H1 (cell line): ENCODE data around the gene ST6GALNAC4. TPM values are rescaled to one million over a fixed set of nuclear protein-coding genes. Genes with fewer than 3 reads are reported as not detected.

Experiments
- CTCF ChIA-PET: fragments of 300-600 bp; sonication (Branson Sonifier 250); formaldehyde crosslinking; loops from one replicate; lab custom pipeline; 2021; ENCODE audit not compliant: partially characterized antibody; lab: Charles Lee
- POLR2A ChIA-PET: fragments of 300-600 bp; sonication (Branson Sonifier 250); formaldehyde crosslinking; loops from one replicate; lab custom pipeline; 2021; ENCODE audit warnings: inconsistent platforms; ENCODE audit not compliant: partially characterized antibody; lab: Charles Lee
- DNase-seq, 2 experiments: peaks; one replicate each; pipeline versions ENCODE4 v3.0.0 to v3.0.0-alpha.2; 2010 to 2022; ENCODE audit warnings: low spot score in 2 of 2, low read depth in 1 of 2, mixed read lengths in 1 of 2
- FAIRE-seq: peaks from 2 replicates; lab custom pipeline; 2011; peaks lifted over from hg19 to GRCh38; lab: Jason Lieb, UNC
- H2AFZ ChIP-seq: 2 replicates; pipeline ENCODE4 v1.8.1; 2012; ENCODE audit warnings: low read length, inconsistent platforms
- H2AK5ac ChIP-seq: 2 replicates; pipeline ENCODE4 v1.6.1; 2013; ENCODE audit warnings: low read depth, low read length
- H2BK120ac ChIP-seq: replicated peaks from 2 replicates; pipeline ENCODE3; 2013; ENCODE audit warnings: low read depth, low read length, inconsistent platforms
- H2BK12ac ChIP-seq: 2 replicates; pipeline ENCODE4 v1.6.1; 2013; ENCODE audit warnings: low read depth, low read length
- H2BK15ac ChIP-seq: 2 replicates; pipeline ENCODE4 v1.6.1; 2013; ENCODE audit warnings: low read length
- H2BK20ac ChIP-seq: 2 replicates; pipeline ENCODE4 v1.6.1; 2013; ENCODE audit warnings: low read length
- H2BK5ac ChIP-seq: 2 replicates; pipeline ENCODE4 v1.6.1; 2013; ENCODE audit warnings: low read depth, low read length
- H3K14ac ChIP-seq: 2 replicates; pipeline ENCODE4 v1.6.1; 2013; ENCODE audit warnings: inconsistent platforms; ENCODE audit not compliant: insufficient read length
- H3K18ac ChIP-seq: 2 replicates; pipeline ENCODE4 v1.6.1; 2013; ENCODE audit warnings: low read length; ENCODE audit errors: extremely low read depth
- H3K23ac ChIP-seq: 2 replicates; pipeline ENCODE4 v1.6.1; 2013; ENCODE audit warnings: inconsistent platforms; ENCODE audit not compliant: insufficient read length
- H3K23me2 ChIP-seq: 2 replicates; pipeline ENCODE4 v1.6.1; 2013; ENCODE audit warnings: low read depth, low read length
- H3K27ac ChIP-seq: 2 replicates; pipeline ENCODE4 v1.6.1; 2011; ENCODE audit warnings: low read depth, low read length, inconsistent platforms
- H3K27me3 ChIP-seq, 4 experiments: replicated peaks in 1 of 4; 1 replicate in 1 of 4; 2 replicates in 3 of 4; pipeline versions ENCODE4 v1.6.1 to v1.8.1; 2011 to 2013; ENCODE audit warnings: low read length in 3 of 4, mild to moderate bottlenecking in 3 of 4, inconsistent platforms in 2 of 4, mixed read lengths in 2 of 4, moderate library complexity in 1 of 4; ENCODE audit not compliant: control insufficient read depth in 3 of 4, insufficient read depth in 3 of 4; ENCODE audit errors: extremely low read depth in 1 of 4
- H3K36me3 ChIP-seq, 4 experiments: 2 replicates each; pipeline versions ENCODE4 v1.6.1 to v1.8.1; 2011 to 2013; ENCODE audit warnings: mild to moderate bottlenecking in 4 of 4, low read length in 3 of 4, moderate library complexity in 2 of 4, control low read depth in 1 of 4, inconsistent platforms in 1 of 4; ENCODE audit not compliant: insufficient read depth in 4 of 4, control insufficient read depth in 2 of 4
- H3K4ac ChIP-seq: replicated peaks from 2 replicates; pipeline ENCODE3; 2013; ENCODE audit warnings: low read length, low read depth, mixed read lengths, inconsistent platforms; ENCODE audit not compliant: insufficient read length
- H3K4me1 ChIP-seq, 4 experiments: replicated peaks in 1 of 4; 1 replicate in 1 of 4; 2 replicates in 3 of 4; pipeline versions ENCODE4 v1.6.1 to v1.8.1; 2011 to 2013; ENCODE audit warnings: low read length in 3 of 4, inconsistent platforms in 2 of 4, mixed read lengths in 1 of 4; ENCODE audit not compliant: insufficient read depth in 4 of 4, control insufficient read depth in 3 of 4
- H3K4me2 ChIP-seq, 2 experiments: 2 replicates each; pipeline versions ENCODE4 v1.6.1 to v1.8.1; 2011 to 2013; ENCODE audit warnings: low read depth in 2 of 2, low read length in 2 of 2, control low read depth in 1 of 2, inconsistent platforms in 1 of 2, mild to moderate bottlenecking in 1 of 2; ENCODE audit not compliant: insufficient read depth in 1 of 2
- H3K4me3 ChIP-seq, 4 experiments: fragments of 200-600, 300-600 bp in 1 of 4; sonication (generic), shearing (Covaris generic), sonication (Bioruptor Twin) in 1 of 4; 2 replicates each; pipeline versions ENCODE4 v1.5.1 to v1.8.1; 2011 to 2016; ENCODE audit warnings: low read length in 4 of 4, low read depth in 3 of 4, control low read depth in 2 of 4, inconsistent platforms in 2 of 4, mild to moderate bottlenecking in 2 of 4, mixed read lengths in 1 of 4, moderate library complexity in 1 of 4; ENCODE audit not compliant: insufficient read depth in 2 of 4; ENCODE audit errors: extremely low read depth in 1 of 4
- H3K56ac ChIP-seq: replicated peaks from 2 replicates; pipeline ENCODE3; 2013; ENCODE audit warnings: low read depth, mild to moderate bottlenecking, mixed read lengths, low read length, inconsistent platforms; ENCODE audit not compliant: insufficient read length
- H3K79me1 ChIP-seq: 2 replicates; pipeline ENCODE4 v1.6.1; 2013; ENCODE audit warnings: low read depth, low read length, control low read depth
- H3K79me2 ChIP-seq, 2 experiments: 2 replicates each; pipeline versions ENCODE4 v1.6.1 to v1.8.1; 2012 to 2013; ENCODE audit warnings: low read length in 2 of 2, mild to moderate bottlenecking in 2 of 2, inconsistent platforms in 1 of 2; ENCODE audit not compliant: insufficient read depth in 2 of 2, control insufficient read depth in 1 of 2
- H3K9ac ChIP-seq, 4 experiments: replicated peaks in 1 of 4; 1 replicate in 1 of 4; 2 replicates in 3 of 4; pipeline versions ENCODE4 v1.6.1 to v1.8.1; 2011 to 2013; ENCODE audit warnings: low read depth in 3 of 4, low read length in 3 of 4, control low read depth in 2 of 4, mild to moderate bottlenecking in 2 of 4, moderate library complexity in 2 of 4, inconsistent platforms in 1 of 4; ENCODE audit errors: extremely low read depth in 1 of 4
- H3K9me3 ChIP-seq, 2 experiments: 2 replicates each; pipeline versions ENCODE4 v1.6.1 to v1.8.1; 2012 to 2013; ENCODE audit warnings: mild to moderate bottlenecking in 2 of 2, moderate library complexity in 2 of 2, control low read depth in 1 of 2, inconsistent platforms in 1 of 2, low read depth in 1 of 2, low read length in 1 of 2, mixed read lengths in 1 of 2; ENCODE audit not compliant: insufficient read depth in 2 of 2
- H4K20me1 ChIP-seq, 2 experiments: replicated peaks in 1 of 2; 2 replicates each; pipeline versions ENCODE3 to v1.8.1; 2011 to 2013; ENCODE audit warnings: inconsistent platforms in 2 of 2, low read length in 2 of 2, mild to moderate bottlenecking in 1 of 2; ENCODE audit not compliant: insufficient read depth in 2 of 2, control insufficient read depth in 1 of 2
- H4K5ac ChIP-seq: 2 replicates; pipeline ENCODE4 v1.6.1; 2013; ENCODE audit warnings: low read length, low read depth, mixed read lengths, inconsistent platforms; ENCODE audit not compliant: insufficient read length
- H4K8ac ChIP-seq: 2 replicates; pipeline ENCODE4 v1.8.0; 2013; ENCODE audit warnings: mild to moderate bottlenecking, moderate library complexity, low read length, inconsistent platforms; ENCODE audit not compliant: insufficient read depth; ENCODE audit errors: extremely low read depth
- H4K91ac ChIP-seq: replicated peaks from 2 replicates; pipeline ENCODE3; 2013; ENCODE audit warnings: low read length, mixed read lengths, inconsistent platforms; ENCODE audit not compliant: insufficient read length
- ASH2L ChIP-seq: fragments of 200-600, 300-600 bp; sonication (generic); IDR thresholded peaks from one replicate; pipeline ENCODE4 v1.7.1; 2017; ENCODE audit warnings: low read length
- CBX5 ChIP-seq: fragments of 300-800, 300-1000 bp; sonication (generic); IDR thresholded peaks from 2 replicates; pipeline ENCODE4 v1.7.1; 2016; ENCODE audit warnings: antibody characterized with exemption, low read length, low read depth
- EGR1 ChIP-seq: IDR thresholded peaks from 2 replicates; pipeline ENCODE4 v1.6.1; 2011; ENCODE audit warnings: low read depth, low read length, borderline replicate concordance
- GTF2F1 ChIP-seq: IDR thresholded peaks from 2 replicates; pipeline ENCODE4 v1.6.1; 2012; ENCODE audit warnings: low read depth, low read length, improper control_type of control experiment, borderline replicate concordance
- POLR2A ChIP-seq, 2 experiments: IDR thresholded peaks; 1 replicate in 1 of 2; 2 replicates in 1 of 2; pipeline ENCODE4 v1.6.1; 2011; ENCODE audit warnings: low read depth in 2 of 2, low read length in 2 of 2, mild to moderate bottlenecking in 2 of 2; ENCODE audit errors: control extremely low read depth in 1 of 2
- RAD21 ChIP-seq, 2 experiments: IDR thresholded peaks in 1 of 2; conservative IDR thresholded peaks in 1 of 2; 2 replicates each; pipeline ENCODE4 v1.6.1; 2011; ENCODE audit warnings: low read depth in 2 of 2, low read length in 2 of 2, improper control_type of control experiment in 1 of 2, inconsistent platforms in 1 of 2, mild to moderate bottlenecking in 1 of 2, moderate library complexity in 1 of 2
- SAP30 ChIP-seq: fragments of 300-600 bp; sonication (generic); IDR thresholded peaks from 2 replicates; pipeline ENCODE4 v1.7.1; 2012; ENCODE audit warnings: low read length, moderate library complexity, mild to moderate bottlenecking, inconsistent platforms; ENCODE audit not compliant: insufficient read depth, insufficient replicate concordance
- SIRT6 ChIP-seq: IDR thresholded peaks from one replicate; pipeline ENCODE4 v1.7.1; 2012; ENCODE audit warnings: low read length, inconsistent platforms
- SUZ12 ChIP-seq: fragments of 200-600 bp; sonication (generic); IDR thresholded peaks from 2 replicates; pipeline ENCODE4 v1.6.1; 2012; ENCODE audit warnings: mild to moderate bottlenecking, inconsistent platforms, low read length, moderate library complexity, mixed read lengths
- TAF1 ChIP-seq: IDR thresholded peaks from 2 replicates; pipeline ENCODE4 v1.6.1; 2011; ENCODE audit warnings: mild to moderate bottlenecking, low read depth, low read length
- YY1 ChIP-seq: IDR thresholded peaks from 2 replicates; pipeline ENCODE4 v1.6.1; 2011; ENCODE audit warnings: low read depth, mild to moderate bottlenecking, low read length
- WGBS, 2 experiments: shearing (Covaris generic) in 1 of 2; methylation state at CpG; one replicate each; pipeline versions ENCODE4 v1.1.6 to v1.1.7; 2013 to 2015; ENCODE audit warnings: low lambda C conversion rate in 2 of 2, mixed read lengths in 2 of 2, inconsistent platforms in 1 of 2, low coverage in 1 of 2, missing lambda C conversion rate in 1 of 2; ENCODE audit not compliant: insufficient replicate concordance in 2 of 2, insufficient coverage in 1 of 2, insufficient read length in 1 of 2; ENCODE audit errors: extremely low coverage in 1 of 2, missing lambda C conversion rate in 1 of 2; 5-methylcytosine and 5-hydroxymethylcytosine counted together
- polyA plus RNA-seq, 7 experiments: library from polyadenylated mRNA; depleted of rRNA in 3 of 7; stranded (reverse) in 5 of 7; unstranded in 2 of 7; fragments of >200 nt in 5 of 7; fragments of 200-250 nt in 2 of 7; gene quantifications; 1 replicate in 5 of 7; 2 replicates in 1 of 7; 4 replicates in 1 of 7; pipeline versions ENCODE4 v1.2.1 to v1.2.3, GENCODE V29; 2011 to 2013; ENCODE audit warnings: missing spikeins in 2 of 7, mixed read lengths in 2 of 7
- total RNA-seq: library from RNA; stranded (reverse); fragmentation: NEBNext Ultra II Directional; extraction: Animal tissue kit (Norgen Biotek cat#: 25700); gene quantifications from 2 replicates; pipeline ENCODE4 v1.2.1, GENCODE V29; 2021
- TF ChIP-seq, protein P1 (sequence below): IDR thresholded peaks from 2 replicates; pipeline ENCODE4 v1.6.1; 2011; ENCODE audit warnings: low read length, improper control_type of control experiment
- TF ChIP-seq, protein P2 (sequence below): IDR thresholded peaks from 2 replicates; pipeline ENCODE4 v1.6.1; 2012; ENCODE audit warnings: inconsistent platforms

The ST6GALNAC4 gene
- total and polyA plus RNA-seq, 2 of the 8 experiments (the other 6 are each of a cell fraction or from before 2014, with no cell fraction given): 21.8 to 34.1 TPM

DNA sequence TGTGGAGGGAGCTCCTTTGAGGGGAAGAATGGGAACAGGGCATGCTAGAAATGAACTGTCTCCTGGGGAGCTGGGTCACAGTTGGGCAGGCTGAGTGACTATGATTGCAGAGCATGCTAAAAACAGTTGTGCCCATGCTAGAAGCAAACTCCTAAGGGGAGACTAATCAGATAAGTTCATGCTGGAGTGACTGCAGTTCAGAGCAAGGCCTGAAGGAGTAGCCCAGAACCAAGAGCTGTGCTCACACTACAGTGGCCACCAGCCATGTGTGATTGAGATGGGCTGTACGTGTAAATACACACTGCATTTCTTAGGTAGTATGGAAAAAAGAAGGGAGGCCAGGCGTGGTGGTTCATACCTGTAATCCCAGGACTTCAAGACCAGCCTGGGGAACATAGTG, 29.0 kb downstream of the ST6GALNAC4 start:
- Histone ChIP-seq H2AFZ (no peak overlapping the region), H3K36me3 (peaks cover 6 to 28% (median 16%) of the 10 kb centered on the region in 4 experiments; a peak in 6 of 8 replicates), H3K23ac (no peak overlapping the region), H3K23me2 (no peaks in the 10 kb centered on the region), H3K56ac (no peak overlapping the region), H2BK12ac (no peak overlapping the region), H3K18ac (no peak overlapping the region), H2BK120ac (no peak overlapping the region), H3K79me1 (0 out of 2 replicates have a peak, but pooled peaks cover 3% of the 10 kb centered on the region), H3K27ac (no peak overlapping the region), H4K20me1 (peaks cover 0 to 3% of the 10 kb centered on the region in 2 experiments), H3K4me3 (no peak overlapping the region), H4K91ac (no peak overlapping the region), H3K4me2 (no peak overlapping the region), H3K4me1 (no peaks in the 10 kb centered on the region; a peak in 1 of 7 replicates), H4K8ac (no peak overlapping the region; the same call in 1 of the 2 replicates), H3K9me3 (no peaks in the 10 kb centered on the region), H2BK5ac (no peak overlapping the region), H2BK15ac (no peak overlapping the region), H4K5ac (no peak overlapping the region), H2AK5ac (no peak overlapping the region), H3K27me3 (no peaks in the 10 kb centered on the region), H3K14ac (no peak overlapping the region), H2BK20ac (no peak overlapping the region), H3K9ac (no peak overlapping the region), H3K79me2 (no peaks in the 10 kb centered on the region), H3K4ac (no peak overlapping the region)
- CTCF ChIA-PET: interaction anchor here (0.6 to 2.1 kb wide), 12 partner anchors 9 to 298 kb away, joined by 3 to 10 read pairs (median 3); partner anchors contain the start of gene ST6GALNAC6
- FAIRE-seq (no peak), DNase-seq (no peak)
- WGBS, 2 experiments: 89% methylated on average over 2 of the region's 2 CpGs; no CpG with 5 or more reads in 1 of the 2 experiments
- POLR2A ChIA-PET: interaction anchor here (1.2 to 2.3 kb wide), 2 partner anchors 9 to 11 kb away, joined by 4 to 8 read pairs; no protein-coding TSS in a partner anchor
- no peak for TF ChIP-seq TAF1
- no peak for TF ChIP-seq RAD21 (IDR thresholded peaks at IDR 0.05 in 1 of 2, conservative IDR thresholded peaks at IDR 0.05 in 1 of 2; ENCODE audit: low read depth in 2 of 2, low read length in 2 of 2)
- TF ChIP-seq GTF2F1: no peak
- no peak for TF ChIP-seq ASH2L
- no peak for TF ChIP-seq SUZ12
- TF ChIP-seq EGR1: no peak
- TF ChIP-seq YY1: no peak
- TF ChIP-seq, protein P1, sequence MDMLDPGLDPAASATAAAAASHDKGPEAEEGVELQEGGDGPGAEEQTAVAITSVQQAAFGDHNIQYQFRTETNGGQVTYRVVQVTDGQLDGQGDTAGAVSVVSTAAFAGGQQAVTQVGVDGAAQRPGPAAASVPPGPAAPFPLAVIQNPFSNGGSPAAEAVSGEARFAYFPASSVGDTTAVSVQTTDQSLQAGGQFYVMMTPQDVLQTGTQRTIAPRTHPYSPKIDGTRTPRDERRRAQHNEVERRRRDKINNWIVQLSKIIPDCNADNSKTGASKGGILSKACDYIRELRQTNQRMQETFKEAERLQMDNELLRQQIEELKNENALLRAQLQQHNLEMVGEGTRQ: no peak
- no peak for TF ChIP-seq POLR2A (IDR thresholded peaks at IDR 0.05; ENCODE audit: control extremely low read depth in 1 of 2, low read depth in 2 of 2, low read length in 2 of 2)
- TF ChIP-seq SIRT6: no peak
- TF ChIP-seq, protein P2, sequence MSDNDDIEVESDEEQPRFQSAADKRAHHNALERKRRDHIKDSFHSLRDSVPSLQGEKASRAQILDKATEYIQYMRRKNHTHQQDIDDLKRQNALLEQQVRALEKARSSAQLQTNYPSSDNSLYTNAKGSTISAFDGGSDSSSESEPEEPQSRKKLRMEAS: no peak
- TF ChIP-seq SAP30: no peak
- no peak for TF ChIP-seq CBX5
